CD14-positive monocyte (primary cell): ENCODE measurements around the gene BBLN. TPM values are rescaled to one million over a fixed set of nuclear protein-coding genes. Genes with fewer than 3 reads are reported as not detected.

ENCODE experiments used
- DNase-seq, 3 donors: peaks; one replicate each; pipeline ENCODE4 v3.0.0-alpha.2; 2011 to 2022
- H2AFZ ChIP-seq: 2 replicates; pipeline ENCODE4 v1.6.0; 2012; ENCODE audit warnings: mild to moderate bottlenecking, low read depth, low read length, inconsistent platforms; ENCODE audit not compliant: insufficient read depth, poor library complexity, severe bottlenecking
- H3K27ac ChIP-seq, 2 donors: 1 replicate in 1 of 2; 2 replicates in 1 of 2; pipeline ENCODE4 v1.5.1; 2012 to 2013; ENCODE audit warnings: low read length in 2 of 2, control low read depth in 1 of 2, inconsistent platforms in 1 of 2, low read depth in 1 of 2, mild to moderate bottlenecking in 1 of 2
- H3K27me3 ChIP-seq, 2 donors: one replicate each; pipeline versions ENCODE4 v1.6.0 to v1.6.1; 2011 to 2013; ENCODE audit warnings: low read length in 2 of 2; ENCODE audit not compliant: control insufficient read depth in 2 of 2, insufficient read depth in 2 of 2
- H3K36me3 ChIP-seq, 2 donors: replicated peaks in 1 of 2; 1 replicate in 1 of 2; 2 replicates in 1 of 2; pipeline versions ENCODE4 v1.5.1 to v1.6.1; 2012 to 2013; ENCODE audit warnings: low read length in 2 of 2, control low read depth in 1 of 2, inconsistent platforms in 1 of 2, mild to moderate bottlenecking in 1 of 2; ENCODE audit not compliant: insufficient read depth in 2 of 2, control insufficient read depth in 1 of 2
- H3K4me1 ChIP-seq, 2 donors: 1 replicate in 1 of 2; 2 replicates in 1 of 2; pipeline versions ENCODE4 v1.5.1 to v1.6.1; 2012 to 2013; ENCODE audit warnings: low read length in 2 of 2, control low read depth in 1 of 2, inconsistent platforms in 1 of 2, mild to moderate bottlenecking in 1 of 2, moderate library complexity in 1 of 2; ENCODE audit not compliant: insufficient read depth in 2 of 2, control insufficient read depth in 1 of 2
- H3K4me2 ChIP-seq: replicated peaks from 2 replicates; pipeline ENCODE3; 2012; ENCODE audit warnings: low read length, moderate library complexity, mild to moderate bottlenecking; ENCODE audit not compliant: poor library complexity, severe bottlenecking; ENCODE audit errors: extremely low read depth
- H3K4me3 ChIP-seq, 3 experiments: fragments of 200-600 bp in 1 of 3; sonication (generic) in 1 of 3; replicated peaks in 1 of 3; 1 replicate in 2 of 3; 2 replicates in 1 of 3; pipeline ENCODE4 v1.5.1; 2011 to 2013; ENCODE audit warnings: low read length in 3 of 3, mild to moderate bottlenecking in 3 of 3, control low read depth in 2 of 3, low read depth in 2 of 3, inconsistent platforms in 1 of 3, moderate library complexity in 1 of 3
- H3K79me2 ChIP-seq: 2 replicates; pipeline ENCODE4 v1.6.0; 2012; ENCODE audit warnings: mild to moderate bottlenecking, control low read depth, inconsistent platforms, low read length, moderate library complexity; ENCODE audit not compliant: insufficient read depth
- H3K9ac ChIP-seq: 2 replicates; pipeline ENCODE4 v1.6.0; 2017; ENCODE audit warnings: low read length, mild to moderate bottlenecking; ENCODE audit not compliant: insufficient read depth, poor library complexity, severe bottlenecking
- H3K9me3 ChIP-seq, 2 donors: replicated peaks in 1 of 2; 1 replicate in 1 of 2; 2 replicates in 1 of 2; pipeline versions ENCODE4 v1.5.1 to v1.6.1; 2012 to 2013; ENCODE audit warnings: low read length in 2 of 2, control low read depth in 1 of 2; ENCODE audit not compliant: control insufficient read depth in 1 of 2, insufficient read depth in 1 of 2
- H4K20me1 ChIP-seq: 2 replicates; pipeline ENCODE4 v1.6.0; 2012; ENCODE audit warnings: mild to moderate bottlenecking, low read length, control low read depth, moderate library complexity; ENCODE audit not compliant: insufficient read depth
- H3K27ac Mint-ChIP-seq, 7 donors: one replicate each; pipeline ENCODE4 v1.8.0; 2020; ENCODE audit warnings: mild to moderate bottlenecking in 7 of 7, mixed read lengths in 7 of 7, moderate library complexity in 6 of 7, inconsistent platforms in 2 of 7
- H3K27me3 Mint-ChIP-seq, 3 donors: one replicate each; pipeline ENCODE4 v1.8.0; 2021 to 2022; ENCODE audit warnings: low read depth in 3 of 3, mild to moderate bottlenecking in 3 of 3, mixed read lengths in 3 of 3, moderate library complexity in 3 of 3, inconsistent platforms in 1 of 3
- H3K36me3 Mint-ChIP-seq, 2 donors: one replicate each; pipeline ENCODE4 v1.8.0; 2020; ENCODE audit warnings: mixed read lengths in 2 of 2, inconsistent platforms in 1 of 2, mild to moderate bottlenecking in 1 of 2
- H3K4me1 Mint-ChIP-seq: one replicate; pipeline ENCODE4 v1.8.0; 2020; ENCODE audit warnings: mild to moderate bottlenecking, mixed read lengths
- H3K4me3 Mint-ChIP-seq, 2 donors: one replicate each; pipeline ENCODE4 v1.8.0; 2020; ENCODE audit warnings: mild to moderate bottlenecking in 2 of 2, mixed read lengths in 2 of 2, moderate library complexity in 1 of 2
- H3K9me3 Mint-ChIP-seq, 7 donors: one replicate each; pipeline ENCODE4 v1.8.0; 2020 to 2022; ENCODE audit warnings: mixed read lengths in 7 of 7, mild to moderate bottlenecking in 6 of 7, moderate library complexity in 6 of 7, inconsistent platforms in 2 of 7
- CTCF ChIP-seq: fragments of 200-600 bp; IDR thresholded peaks from one replicate; pipeline ENCODE4 v1.8.0; 2022; ENCODE audit warnings: antibody characterized with exemption, mild to moderate bottlenecking
- WGBS: methylation state at CpG from one replicate; pipeline ENCODE4 v1.1.5; 2013; ENCODE audit warnings: missing lambda C conversion rate; ENCODE audit not compliant: insufficient coverage; 5-methylcytosine and 5-hydroxymethylcytosine counted together
- intact Hi-C, 2 donors: fragments of 100-400 bp; cut with micrococcal nuclease; formaldehyde crosslinking; loops; one replicate each; pipeline versions ENCODE4 v1.15.0 to v1.15.1; 2023
- polyA plus RNA-seq, 3 donors: library from polyadenylated mRNA; depleted of rRNA in 1 of 3; unstranded in 2 of 3; stranded (reverse) in 1 of 3; fragments of 300-500 nt in 2 of 3; fragments of >200 nt in 1 of 3; fragmentation: Illumina TruSeq in 2 of 3; gene quantifications; 1 replicate in 2 of 3; 2 replicates in 1 of 3; pipeline ENCODE4 v1.2.3, GENCODE V29; 2012 to 2021

BBLN gene
- polyA plus RNA-seq, 3 donors, result 51.5 to 74.8 (median 54.5) TPM

GRCh38 chr9:128125580-128126354, 34.3 kb upstream of the BBLN start:
- peak overlapping the region in 1 of 3 experiments; percentile 94 for H3K4me3 ChIP-seq
- peaks cover 33 to 45% of the 10 kb centered on the region in 2 donors for H3K4me1 ChIP-seq
- H4K20me1 ChIP-seq, result peaks cover 24% of the 10 kb centered on the region
- Mint-ChIP-seq H3K27me3 (peaks cover 0 to 4% (median 0%) of the 10 kb centered on the region in 3 donors), H3K4me1 (peaks cover 34% of the 10 kb centered on the region), H3K9me3 (peaks cover 0 to 5% (median 0%) of the 10 kb centered on the region in 7 donors), H3K36me3 (peaks cover 29 to 47% of the 10 kb centered on the region in 2 donors), H3K4me3 (peak overlapping the region; percentile 69 to 79), H3K27ac (peak overlapping the region in 6 of 7 donors; percentile 6 to 91 (median 66))
- peaks cover 5% of the 10 kb centered on the region for H3K79me2 ChIP-seq
- 60% methylated on average over 1 of the region's 10 CpGs for WGBS
- H3K36me3 ChIP-seq, result peaks cover 28 to 41% of the 10 kb centered on the region in 2 donors
- no peaks in the 10 kb centered on the region for H3K9me3 ChIP-seq
- H3K27me3 ChIP-seq, result no peaks in the 10 kb centered on the region
- no peak for TF ChIP-seq CTCF
- peak overlapping the region; percentile 34 for H3K4me2 ChIP-seq
- peak overlapping the region; percentile 3 to 53 for H3K27ac ChIP-seq
- no peak for DNase-seq
- no peak overlapping the region for H2AFZ ChIP-seq
- no peak overlapping the region for H3K9ac ChIP-seq
- intact Hi-C loops, result no loop called here

- H3K4me3 ChIP-seq, result peak within 1 kb of the TSS; percentile 71 to 97 (median 94)
- peak within 1 kb of the TSS; percentile 88 to 93 for H3K27ac ChIP-seq
- peaks cover 34% of the 10 kb centered on the region for H3K4me1 Mint-ChIP-seq
- peaks cover 24% of the 10 kb centered on the region for H4K20me1 ChIP-seq
- peaks cover 0 to 3% of the 10 kb centered on the region in 2 donors for H3K27me3 ChIP-seq
- peaks cover 0 to 5% (median 0%) of the 10 kb centered on the region in 7 donors for H3K9me3 Mint-ChIP-seq
- H3K4me3 Mint-ChIP-seq, result peak within 1 kb of the TSS; percentile 98 to 99
- H3K36me3 ChIP-seq, result peaks cover 13 to 22% of the 10 kb centered on the region in 2 donors
- WGBS, result 0% methylated on average over 56 of the region's 56 CpGs
- intact Hi-C loops, result no loop called here
- H3K9ac ChIP-seq, result peak within 1 kb of the TSS; percentile 88
- H3K9me3 ChIP-seq, result no peaks in the 10 kb centered on the region
- peaks cover 33 to 45% of the 10 kb centered on the region in 2 donors for H3K4me1 ChIP-seq
- no peak for TF ChIP-seq CTCF
- peaks cover 5% of the 10 kb centered on the region for H3K79me2 ChIP-seq
- H2AFZ ChIP-seq, result peak within 1 kb of the TSS; percentile 95
- peaks cover 0 to 5% (median 4%) of the 10 kb centered on the region in 3 donors for H3K27me3 Mint-ChIP-seq
- peak within 1 kb of the TSS; percentile 90 to 99 (median 98) for H3K27ac Mint-ChIP-seq
- peak; percentile 74 to 82 (median 79) for DNase-seq
- peaks cover 14 to 30% of the 10 kb centered on the region in 2 donors for H3K36me3 Mint-ChIP-seq
- peak within 1 kb of the TSS; percentile 98 for H3K4me2 ChIP-seq
Measured at GRCh38 chr9:128127568-128127989, 32.5 kb upstream of the BBLN start, which contains the start of gene PTGES2. PTGES2 (minus strand) TSS chr9:128127729; CDS start chr9:128127717, 12 bp downstream.
